KG1 (cell line): ENCODE data around the gene EXO5.
"Not testable (repeated sequence)": the region's sequence is repeated elsewhere in the genome, so short reads cannot be mapped to it uniquely, and the experiment has no call there.

Source experiments
- DNase-seq: peaks from one replicate; lab custom pipeline; 2025; lab: John Stamatoyannopoulos, UW

Gene EXO5

DNA sequence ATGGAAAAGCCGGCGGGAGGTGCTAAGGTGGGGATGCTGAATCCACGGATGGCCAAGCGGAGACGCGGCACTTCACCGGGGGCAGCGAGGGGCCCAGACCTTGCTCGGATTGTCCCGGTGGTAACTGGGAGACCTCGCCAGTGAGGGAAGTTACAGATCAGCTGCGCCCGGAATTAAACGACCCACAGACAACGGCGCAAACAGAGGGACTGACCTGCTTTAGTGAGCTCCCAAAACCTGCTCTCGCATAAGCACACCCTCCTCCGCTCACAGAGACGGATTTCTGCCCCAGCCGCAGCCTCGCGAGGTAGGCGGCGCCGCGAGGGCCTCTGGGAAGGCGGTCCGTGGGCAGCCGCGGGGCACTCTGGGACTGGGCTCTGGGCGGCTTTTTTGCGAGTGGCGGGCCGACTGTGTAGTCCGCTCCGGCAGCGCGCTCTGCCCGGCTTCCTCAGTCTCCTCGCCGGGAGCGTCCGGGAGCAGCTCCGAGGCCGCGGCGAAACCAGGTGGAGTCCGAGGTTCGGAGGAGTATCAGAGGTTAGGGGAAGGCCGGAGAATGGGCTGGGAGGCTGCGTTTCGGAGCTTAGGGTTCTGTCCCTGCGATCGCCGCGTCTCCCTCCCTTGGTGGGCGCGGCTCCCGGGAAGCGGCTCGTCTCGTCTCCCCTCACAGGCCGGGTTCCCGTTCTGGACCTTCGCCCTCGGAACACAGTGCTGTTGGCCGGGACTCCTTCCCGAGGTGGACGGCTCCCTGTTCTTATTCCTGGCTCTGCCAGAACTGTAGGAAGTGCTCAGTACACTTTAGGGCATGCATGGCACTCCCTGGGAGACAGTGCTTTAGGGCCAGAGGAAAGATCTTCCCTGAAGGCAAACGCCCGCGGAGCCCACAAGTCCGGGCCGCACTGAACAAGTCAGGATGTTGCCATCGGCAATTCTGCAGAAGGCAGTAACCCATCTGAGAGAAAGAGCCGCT, at the start of gene EXO5:
TSS of gene EXO5 (plus strand) at position 393 of the 967 bp plus-strand sequence. CDS start 5,778 bp downstream, outside the sequence.
- peak; percentile 46 for DNase-seq

DNA sequence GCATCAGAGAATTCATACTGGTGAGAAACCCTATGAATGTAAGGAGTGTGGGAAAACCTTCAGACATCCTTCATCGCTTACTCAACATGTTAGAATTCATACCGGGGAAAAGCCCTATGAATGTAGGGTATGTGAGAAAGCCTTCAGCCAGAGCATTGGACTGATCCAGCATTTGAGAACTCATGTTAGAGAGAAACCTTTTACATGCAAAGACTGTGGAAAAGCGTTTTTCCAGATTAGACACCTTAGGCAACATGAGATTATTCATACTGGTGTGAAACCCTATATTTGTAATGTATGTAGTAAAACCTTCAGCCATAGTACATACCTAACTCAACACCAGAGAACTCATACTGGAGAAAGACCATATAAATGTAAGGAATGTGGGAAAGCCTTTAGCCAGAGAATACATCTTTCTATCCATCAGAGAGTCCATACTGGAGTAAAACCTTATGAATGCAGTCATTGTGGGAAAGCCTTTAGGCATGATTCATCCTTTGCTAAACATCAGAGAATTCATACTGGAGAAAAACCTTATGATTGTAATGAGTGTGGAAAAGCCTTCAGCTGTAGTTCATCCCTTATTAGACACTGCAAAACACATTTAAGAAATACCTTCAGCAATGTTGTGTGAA, 45.5 kb upstream of the EXO5 start:
- DNase-seq, result no peak

- DNase-seq, result no peak
Measured at GRCh38 chr1:40469327-40469726, 39.2 kb upstream of the EXO5 start.

GRCh38 chr1:40475268-40475667, 33.3 kb upstream of the EXO5 start:
- no peak for DNase-seq

GRCh38 chr1:40476924-40477677, 31.5 kb upstream of the EXO5 start, which contains the start of gene ZFP69:
Gene ZFP69, plus strand, starts transcription at chr1:40477290. Its CDS starts 2,072 bp downstream, at chr1:40479362.
- peak; percentile 61 for DNase-seq

- DNase-seq, result no peak
Measured at GRCh38 chr1:40477678-40478053, 30.9 kb upstream of the EXO5 start.

DNA sequence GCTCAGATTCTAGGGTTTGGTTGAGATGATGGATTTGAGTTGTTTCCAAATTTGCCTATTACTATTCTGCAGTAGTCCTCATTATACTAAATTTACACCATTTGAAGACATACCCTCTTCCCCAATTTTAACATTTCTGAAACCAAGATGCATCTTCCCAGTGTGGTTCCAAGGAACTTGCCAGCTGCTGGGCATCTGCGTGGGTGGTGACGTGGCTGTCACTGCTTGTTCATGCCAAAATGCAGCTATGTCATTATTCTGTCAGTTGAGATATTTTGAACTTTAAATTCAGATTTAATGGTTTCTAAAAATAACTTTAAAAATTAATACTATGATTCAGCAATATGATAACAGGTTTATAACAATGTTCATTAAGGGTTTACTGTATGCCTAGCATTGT, 30.3 kb upstream of the EXO5 start:
- DNase-seq, result no peak

GRCh38 chr1:40479156-40479555, 29.4 kb upstream of the EXO5 start:
- DNase-seq, result no peak

DNA sequence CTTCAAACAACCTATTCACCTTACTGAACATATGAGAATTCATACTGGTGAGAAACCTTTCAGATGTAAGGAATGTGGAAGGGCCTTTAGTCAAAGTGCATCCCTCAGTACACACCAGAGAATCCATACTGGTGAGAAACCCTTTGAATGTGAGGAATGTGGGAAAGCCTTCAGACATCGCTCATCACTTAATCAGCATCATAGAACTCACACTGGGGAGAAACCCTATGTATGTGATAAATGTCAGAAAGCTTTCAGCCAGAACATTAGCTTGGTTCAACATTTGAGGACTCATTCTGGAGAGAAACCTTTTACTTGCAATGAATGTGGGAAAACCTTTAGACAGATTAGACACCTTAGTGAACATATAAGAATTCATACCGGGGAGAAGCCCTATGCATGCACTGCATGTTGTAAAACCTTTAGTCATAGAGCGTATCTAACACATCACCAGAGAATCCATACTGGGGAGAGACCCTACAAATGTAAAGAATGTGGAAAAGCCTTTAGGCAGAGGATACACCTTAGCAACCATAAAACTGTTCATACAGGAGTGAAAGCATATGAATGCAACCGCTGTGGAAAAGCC, 13.2 kb upstream of the EXO5 start:
- no peak for DNase-seq

- DNase-seq, result not testable (repeated sequence)
Measured at GRCh38 chr1:40502651-40503050, 5.9 kb upstream of the EXO5 start.

- DNase-seq, result no peak
Measured at GRCh38 chr1:40507973-40508372, 594 bp upstream of the EXO5 start.

- DNase-seq, result no peak
Measured at GRCh38 chr1:40519517-40519916, 10.9 kb downstream of the EXO5 start.

- DNase-seq, result no peak
Measured at GRCh38 chr1:40530735-40531380, 22.3 kb downstream of the EXO5 start.

DNA sequence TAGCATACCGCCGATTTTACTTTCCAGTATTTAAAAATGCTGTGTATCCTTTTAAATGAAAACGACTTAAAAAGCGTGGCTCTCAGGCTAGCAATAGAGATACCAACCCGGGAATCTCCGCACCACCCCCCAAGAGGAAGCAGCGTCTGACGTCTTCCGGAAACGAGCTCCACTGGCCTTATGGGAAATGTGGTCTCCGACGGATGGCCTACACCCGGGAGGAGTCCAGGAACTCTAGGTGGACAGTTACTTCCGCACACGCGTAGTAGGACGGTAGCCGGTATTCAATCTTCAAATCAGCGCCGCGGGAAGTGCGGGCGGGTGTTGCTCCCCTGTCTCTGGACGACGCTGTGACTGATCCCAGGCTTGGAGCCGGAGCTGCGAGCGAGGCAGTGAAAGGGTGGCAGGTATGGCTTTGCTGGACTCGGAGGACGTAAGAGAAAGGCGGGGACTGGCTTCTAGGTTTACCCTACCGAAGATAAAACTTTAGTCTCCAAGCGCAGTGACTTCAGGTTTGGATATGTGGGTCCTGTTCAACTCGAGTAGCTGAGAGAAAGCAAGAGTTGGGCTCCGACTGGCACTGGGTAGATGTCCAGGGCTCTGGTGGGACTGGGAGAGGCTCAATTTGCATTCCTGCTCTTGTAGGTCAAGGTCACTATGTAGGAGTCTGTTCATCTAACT, 23.0 kb downstream of the EXO5 start, which contains the start of gene ZNF684:
TSS of gene ZNF684 (plus strand) at position 257 of the 681 bp plus-strand sequence. CDS start 1,530 bp downstream, outside the sequence.
- peak; percentile 61 for DNase-seq

- DNase-seq, result no peak
Measured at GRCh38 chr1:40532062-40532389, 23.5 kb downstream of the EXO5 start.

DNA sequence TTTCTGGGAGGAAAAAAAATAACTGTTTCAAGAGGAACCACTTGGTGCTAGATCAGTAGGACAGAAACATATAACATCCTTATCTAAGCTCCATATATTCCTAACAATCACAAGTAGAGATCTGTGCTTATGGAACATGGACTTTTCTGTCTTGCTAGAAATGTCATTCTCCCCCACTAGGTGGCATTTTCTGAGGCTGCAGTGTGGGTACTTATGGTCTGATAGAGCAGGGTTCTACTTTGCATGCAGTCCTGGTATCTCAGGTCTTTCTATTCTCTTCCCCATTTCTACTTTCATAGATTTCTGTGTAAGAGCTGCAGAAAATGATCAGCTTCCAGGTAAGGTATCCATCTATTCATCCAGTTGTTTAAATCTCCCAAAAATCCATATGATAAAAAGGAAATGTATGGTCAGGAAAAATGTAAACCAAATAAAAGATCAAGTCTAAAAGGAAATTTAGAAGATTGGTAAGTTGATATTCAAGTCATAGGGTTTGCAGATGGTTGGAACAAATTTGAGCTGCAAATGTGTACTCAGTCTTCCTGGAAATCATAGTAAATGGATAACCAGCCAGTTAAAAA, 24.4 kb downstream of the EXO5 start:
- DNase-seq, result peak; percentile 53

DNA sequence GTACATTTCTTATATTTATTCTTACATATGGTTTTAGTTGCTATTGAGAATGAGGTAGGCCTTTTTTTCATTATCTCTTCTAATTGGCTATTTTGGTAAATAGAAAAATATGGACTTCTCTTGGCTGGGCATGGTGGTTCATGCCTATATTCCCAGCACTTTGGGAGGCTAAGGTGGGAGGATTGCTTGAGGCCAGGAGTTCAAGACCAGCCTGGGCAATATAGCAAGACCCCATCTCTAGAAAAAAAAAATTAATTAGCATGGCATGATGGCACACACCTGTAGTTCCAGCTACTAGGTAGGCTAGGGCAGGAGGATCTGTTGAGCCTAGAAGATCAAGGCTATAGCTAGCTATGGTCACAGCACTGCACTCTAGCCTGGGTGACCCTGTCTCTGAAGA, 26.0 kb downstream of the EXO5 start:
- DNase-seq, result no peak

GRCh38 chr1:40535732-40536131, 27.2 kb downstream of the EXO5 start:
- DNase-seq, result no peak

GRCh38 chr1:40539338-40539737, 30.8 kb downstream of the EXO5 start:
- no peak for DNase-seq

DNA sequence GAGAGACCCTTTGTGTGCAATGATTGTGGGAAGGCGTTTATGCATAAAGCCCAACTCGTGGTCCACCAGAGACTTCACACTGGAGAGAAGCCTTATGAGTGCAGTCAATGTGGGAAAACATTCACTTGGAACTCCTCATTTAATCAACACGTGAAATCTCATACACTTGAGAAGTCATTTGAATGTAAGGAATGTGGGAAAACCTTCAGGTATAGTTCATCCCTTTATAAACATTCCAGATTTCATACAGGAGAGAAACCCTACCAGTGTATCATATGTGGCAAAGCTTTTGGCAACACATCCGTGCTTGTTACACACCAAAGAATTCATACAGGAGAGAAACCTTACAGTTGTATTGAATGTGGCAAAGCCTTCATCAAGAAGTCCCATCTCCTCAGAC, 38.4 kb downstream of the EXO5 start:
- no peak for DNase-seq

- no peak for DNase-seq
Measured at GRCh38 chr1:40553017-40553416, 44.5 kb downstream of the EXO5 start.
